Pancreas (tissue), 10 donors: ENCODE measurements around the gene NR1H4. TPM values are rescaled to one million over a fixed set of nuclear protein-coding genes. Genes with fewer than 3 reads are reported as not detected.

Experiments
- ATAC-seq, 4 donors: fragments of 200-7000 bp; cut with Tn5 transposase; one replicate each; pipeline versions ENCODE4 v1.8.0 to v1.9.1; 2020; ENCODE audit warnings: mild to moderate bottlenecking in 4 of 4, moderate library complexity in 4 of 4
- DNase-seq, 6 donors: peaks; one replicate each; pipeline ENCODE4 v3.0.0-alpha.2; 2020
- FAIRE-seq: peaks from 2 replicates; lab custom pipeline; 2012; peaks lifted over from hg19 to GRCh38; lab: Jason Lieb, UNC
- H3K27ac ChIP-seq, 4 donors: fragments of 200-600 bp; sonication (generic); 1 replicate in 3 of 4; 2 replicates in 1 of 4; pipeline versions ENCODE4 v1.5.0 to v1.8.0; 2020
- H3K27me3 ChIP-seq, 4 donors: fragments of 200-600 bp; one replicate each; pipeline ENCODE4 v1.8.0; 2021
- H3K36me3 ChIP-seq, 3 donors: fragments of 200-600 bp; sonication (generic) in 1 of 3; one replicate each; pipeline versions ENCODE4 v1.5.0 to v1.8.0; 2020 to 2021
- H3K4me1 ChIP-seq, 3 donors: fragments of 200-600 bp; one replicate each; pipeline ENCODE4 v1.8.0; 2021
- H3K4me3 ChIP-seq, 4 donors: fragments of 200-600 bp; sonication (generic) in 2 of 4; one replicate each; pipeline versions ENCODE4 v1.5.0 to v1.8.0; 2020 to 2021
- H3K9me3 ChIP-seq, 4 donors: fragments of 200-600 bp; one replicate each; pipeline ENCODE4 v1.8.0; 2021
- CTCF ChIP-seq, 4 donors: fragments of 200-600 bp; sonication (generic) in 3 of 4; IDR thresholded peaks; one replicate each; pipeline versions ENCODE4 v1.5.0 to v1.8.0; 2021; ENCODE audit warnings: antibody characterized with exemption in 4 of 4
- WGBS, 2 donors: extraction: QIAGEN DNeasy Blood & Tissue Kit; methylation state at CpG; one replicate each; pipeline ENCODE4 v1.1.7; 2013; 5-methylcytosine and 5-hydroxymethylcytosine counted together
- intact Hi-C, 3 donors: fragments of 100-400 bp; cut with DNase I; formaldehyde crosslinking; loops; one replicate each; pipeline versions ENCODE4 v1.11.1 to v1.14.2; 2022
- polyA plus RNA-seq, 2 donors: library from polyadenylated mRNA; stranded (reverse); fragments of 200-250 nt; gene quantifications; one replicate each; pipeline ENCODE4 v1.2.3, GENCODE V29; 2013
- total RNA-seq, 6 donors: library from RNA; stranded (reverse); fragmentation: NEBNext Ultra II Directional in 4 of 6; extraction: Animal tissue kit (Norgen Biotek cat#: 25700) in 4 of 6; gene quantifications; one replicate each; pipeline versions ENCODE4 v1.2.1 to v1.2.4, GENCODE V29; 2021 to 2023
- donor health status: healthy with polysubstance abuse.
- donor health status: DM: no; HTN: no; CAD: no; lungs with moderate emphysema.
- donor health status: DM: no; HTN: no; CAD: no.
- donor health status: control.
- donor health status: control.
- donor health status: Bipolar disorder and iron deficiency.
- donor health status: DM: yes; HTN: yes; CAD: no.
- donor health status: DM: no; HTN: no; CAD: no.
- donor health status: DM: no; HTN: no; CAD: no.
- donor health status: DM: yes; HTN: yes; CAD: no.

The NR1H4 gene
- total and polyA plus RNA-seq, 8 donors, result 1.1 to 9.2 (median 2.8) TPM

- Histone ChIP-seq H3K36me3 (no peaks in the 10 kb centered on the region), H3K9me3 (no peaks in the 10 kb centered on the region), H3K27me3 (no peaks in the 10 kb centered on the region), H3K27ac (no peak overlapping the region), H3K4me1 (peaks cover 0 to 14% (median 13%) of the 10 kb centered on the region in 3 donors), H3K4me3 (no peak overlapping the region)
- FAIRE-seq, result no peak
- TF ChIP-seq CTCF (IDR thresholded peaks at IDR 0.05), result no peak
- ATAC-seq, result no peak
- intact Hi-C loops, result no loop called here
- DNase-seq, result no peak
Measured at GRCh38 chr12:100434177-100434576, 39.5 kb upstream of the NR1H4 start.

GRCh38 chr12:100435957-100436356, 37.7 kb upstream of the NR1H4 start:
- FAIRE-seq, result no peak
- ATAC-seq, result no peak
- TF ChIP-seq CTCF (IDR thresholded peaks at IDR 0.05), result no peak
- DNase-seq, result no peak
- intact Hi-C loops, result no loop called here
- 84 to 85% methylated on average over 2 of the region's 2 CpGs for WGBS, 2 donors
- no peak overlapping the region for H3K4me3 ChIP-seq
- peaks cover 0 to 14% (median 13%) of the 10 kb centered on the region in 3 donors for H3K4me1 ChIP-seq
- H3K27ac ChIP-seq, result no peak overlapping the region
- no peaks in the 10 kb centered on the region for H3K9me3 ChIP-seq
- no peaks in the 10 kb centered on the region for H3K36me3 ChIP-seq
- H3K27me3 ChIP-seq, result no peaks in the 10 kb centered on the region

- DNase-seq (no peak), ATAC-seq (peak; percentile 60 to 87 (median 80)), FAIRE-seq (no peak)
- Histone ChIP-seq H3K36me3 (no peaks in the 10 kb centered on the region), H3K27ac (peak overlapping the region in 2 of 4 donors; percentile 39 to 46), H3K27me3 (no peaks in the 10 kb centered on the region), H3K9me3 (no peaks in the 10 kb centered on the region), H3K4me1 (peaks cover 0 to 14% (median 14%) of the 10 kb centered on the region in 3 donors), H3K4me3 (no peak overlapping the region)
- intact Hi-C loops, result no loop called here
- TF ChIP-seq CTCF (IDR thresholded peaks at IDR 0.05), result no peak
- 32% methylated on average over 6 of the region's 6 CpGs for WGBS, 2 donors
Measured at GRCh38 chr12:100437038-100437841, 36.4 kb upstream of the NR1H4 start.

GRCh38 chr12:100439797-100440196, 33.9 kb upstream of the NR1H4 start:
- FAIRE-seq (no peak), ATAC-seq (no peak), DNase-seq (no peak)
- no peak overlapping the region for H3K27ac ChIP-seq
- 94% methylated on average over 2 of the region's 2 CpGs for WGBS, 2 donors
- no peaks in the 10 kb centered on the region for H3K27me3 ChIP-seq
- no peak overlapping the region for H3K4me3 ChIP-seq
- intact Hi-C loops, result no loop called here
- TF ChIP-seq CTCF (IDR thresholded peaks at IDR 0.05), result no peak
- H3K4me1 ChIP-seq, result peaks cover 4 to 29% (median 14%) of the 10 kb centered on the region in 3 donors
- H3K36me3 ChIP-seq, result no peaks in the 10 kb centered on the region
- H3K9me3 ChIP-seq, result no peaks in the 10 kb centered on the region

- Histone ChIP-seq H3K27me3 (no peaks in the 10 kb centered on the region), H3K36me3 (no peaks in the 10 kb centered on the region), H3K9me3 (no peaks in the 10 kb centered on the region), H3K4me1 (peaks cover 4 to 19% (median 4%) of the 10 kb centered on the region in 3 donors), H3K4me3 (no peak overlapping the region), H3K27ac (no peak overlapping the region)
- intact Hi-C loops, result no loop called here
- TF ChIP-seq CTCF (IDR thresholded peaks at IDR 0.05), result no peak
- FAIRE-seq (no peak), ATAC-seq (peak in 2 of 4 donors; percentile 29 to 62), DNase-seq (no peak)
- 27 to 35% methylated on average over 1 of the region's 1 CpG for whole genome bisulfite sequencing, 2 donors
Measured at GRCh38 chr12:100442403-100442802, 31.3 kb upstream of the NR1H4 start.
